ENCODE measurements around the gene IMMT.
"Not testable (repeated sequence)": the region's sequence is repeated elsewhere in the genome, so short reads cannot be mapped to it uniquely, and the experiment has no call there.

IMMT gene

GRCh38 chr2:86195055-86195807 is at the start of gene IMMT:
Gene IMMT, minus strand, starts transcription at chr2:86195462. Its CDS starts 80 bp downstream, at chr2:86195382.
- peak; percentile 96 for DNase-seq

GRCh38 chr2:86244781-86245180 is 49.5 kb upstream of the IMMT start:
- DNase-seq, result not testable (repeated sequence)

DNA sequence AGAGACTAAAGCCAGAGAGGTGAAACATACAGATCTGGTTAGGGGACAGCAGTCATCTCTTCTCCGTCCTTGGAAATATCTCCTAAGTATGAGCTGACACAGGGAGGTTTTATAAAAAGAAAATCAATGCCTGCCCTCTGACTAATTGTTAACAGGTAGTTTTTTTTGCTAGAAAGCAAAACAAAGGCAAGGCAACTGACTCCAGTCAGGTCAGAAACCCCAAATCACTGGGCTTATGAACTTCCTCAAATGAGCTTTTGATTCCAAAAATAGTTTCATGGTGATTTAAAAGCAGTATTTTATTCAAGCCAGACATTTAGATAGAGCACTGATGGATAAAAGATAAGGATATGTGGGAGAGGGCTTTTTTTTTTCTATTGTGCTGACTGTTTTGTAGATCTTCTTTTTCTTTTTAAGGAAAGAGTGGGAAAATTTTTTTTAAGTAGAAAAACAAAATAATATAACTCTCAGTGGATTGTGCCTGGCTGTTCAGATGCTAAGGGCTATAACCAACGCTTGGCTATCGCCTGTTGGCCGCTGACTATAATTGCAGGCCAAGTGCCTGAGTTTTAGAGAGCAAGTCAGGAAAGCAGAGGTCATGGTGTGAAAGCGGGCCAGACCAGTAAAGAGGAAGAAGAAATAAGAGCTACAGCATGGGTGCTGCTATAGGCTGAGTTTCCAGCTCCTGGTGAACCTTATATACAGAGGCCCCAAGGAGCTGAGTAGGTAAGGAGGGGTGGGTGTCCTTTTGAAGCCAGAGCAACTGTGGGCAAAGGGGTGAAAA is 48.9 kb upstream of the IMMT start:
- no peak for DNase-seq

- no peak for DNase-seq
Observed at GRCh38 chr2:86243272-86243671, 48.0 kb upstream of the IMMT start.

GRCh38 chr2:86241611-86242010 is 46.3 kb upstream of the IMMT start:
- DNase-seq, result no peak

- no peak for DNase-seq
Observed at GRCh38 chr2:86240251-86240650, 45.0 kb upstream of the IMMT start.

DNA sequence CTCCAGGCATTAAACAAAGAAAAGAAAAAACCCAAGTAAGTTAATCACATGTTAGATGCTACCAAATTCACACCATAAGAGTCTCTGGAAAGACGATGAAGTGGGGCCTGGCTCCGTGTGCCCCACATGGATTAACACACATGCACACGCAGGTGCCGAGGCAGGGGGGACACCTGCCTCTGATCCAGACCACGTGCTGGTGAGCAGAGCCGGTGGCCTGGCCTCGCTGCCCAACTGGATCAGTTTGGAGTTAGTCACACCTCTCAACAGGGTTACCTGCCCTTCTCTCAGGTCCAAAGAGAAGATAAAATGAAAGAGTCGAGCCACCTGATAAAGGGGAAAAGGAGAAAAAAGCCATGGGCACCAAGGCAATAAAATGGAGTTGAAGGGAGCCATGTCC is 44.5 kb upstream of the IMMT start:
- DNase-seq, result no peak

- DNase-seq, result no peak
Observed at GRCh38 chr2:86239326-86239725, 44.1 kb upstream of the IMMT start.

DNA sequence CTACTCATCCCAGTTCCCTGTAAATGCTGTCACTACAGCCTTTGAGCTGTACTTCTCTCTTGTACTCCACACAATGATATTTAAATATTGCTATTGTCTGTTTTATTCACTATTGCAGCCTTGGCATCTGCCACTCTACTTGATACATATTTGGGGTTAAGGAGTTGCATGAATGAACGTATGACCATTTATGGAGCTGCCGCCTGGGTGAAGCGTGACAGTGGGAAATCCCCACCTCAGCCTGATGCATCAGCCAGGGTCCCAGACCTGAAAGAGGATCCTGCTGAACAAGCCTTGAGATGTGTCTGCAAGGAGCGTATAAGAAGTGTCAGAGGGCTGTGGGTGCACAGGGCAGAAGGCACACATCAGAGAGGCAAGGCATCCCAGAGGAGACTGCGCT is 43.1 kb upstream of the IMMT start:
- DNase-seq, result peak; percentile 70

- DNase-seq, result no peak
Observed at GRCh38 chr2:86237172-86237571, 41.9 kb upstream of the IMMT start.

- DNase-seq, result no peak
Observed at GRCh38 chr2:86235196-86235980, 40.1 kb upstream of the IMMT start.

DNA sequence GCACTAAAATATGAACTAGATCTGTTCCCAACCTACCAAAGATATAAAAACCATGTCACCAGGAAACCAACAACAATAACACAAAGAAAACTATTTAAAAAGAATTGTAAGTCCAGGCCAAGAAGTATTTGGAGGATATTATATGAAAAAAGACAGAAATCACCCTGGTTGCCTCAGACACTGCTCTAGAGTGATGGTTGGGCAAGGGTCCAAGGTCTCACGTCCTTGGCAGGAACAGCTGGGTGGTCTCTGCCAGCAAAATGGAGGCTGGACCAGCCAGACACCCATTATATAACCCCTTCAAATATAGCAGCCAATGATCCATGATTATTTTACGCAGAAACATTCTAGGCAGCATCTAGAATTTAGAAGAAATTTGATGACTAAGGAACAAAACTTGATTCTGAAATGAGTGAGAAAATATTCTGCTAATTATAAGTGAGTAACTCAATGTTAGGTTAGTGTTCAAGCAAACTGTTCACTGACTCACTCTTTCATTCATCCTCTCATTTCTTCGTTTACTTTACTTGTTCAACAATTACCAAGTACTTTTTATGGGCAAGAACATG is 39.4 kb upstream of the IMMT start:
- no peak for DNase-seq

GRCh38 chr2:86233436-86233835 is 38.2 kb upstream of the IMMT start:
- no peak for DNase-seq

DNA sequence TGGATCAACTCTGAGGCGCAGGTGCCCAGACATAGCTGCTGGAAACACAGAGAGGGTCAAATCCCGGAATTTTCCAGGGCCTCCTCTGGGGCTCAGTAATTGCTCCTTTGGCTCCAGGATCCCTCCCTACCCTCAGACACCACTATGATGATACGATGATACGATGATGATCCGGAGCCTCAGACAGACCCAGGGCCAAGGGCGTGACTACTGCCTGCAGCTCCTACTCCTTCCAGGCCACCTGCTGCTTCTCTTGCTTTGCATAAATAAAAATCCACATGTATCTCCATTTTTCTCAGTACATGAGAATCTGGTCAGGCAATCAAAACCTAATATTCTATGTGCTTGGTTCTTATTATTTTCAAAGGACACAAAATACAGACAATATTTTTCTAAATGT is 37.6 kb upstream of the IMMT start:
- no peak for DNase-seq

GRCh38 chr2:86232373-86232784 is 37.1 kb upstream of the IMMT start:
- no peak for DNase-seq

DNA sequence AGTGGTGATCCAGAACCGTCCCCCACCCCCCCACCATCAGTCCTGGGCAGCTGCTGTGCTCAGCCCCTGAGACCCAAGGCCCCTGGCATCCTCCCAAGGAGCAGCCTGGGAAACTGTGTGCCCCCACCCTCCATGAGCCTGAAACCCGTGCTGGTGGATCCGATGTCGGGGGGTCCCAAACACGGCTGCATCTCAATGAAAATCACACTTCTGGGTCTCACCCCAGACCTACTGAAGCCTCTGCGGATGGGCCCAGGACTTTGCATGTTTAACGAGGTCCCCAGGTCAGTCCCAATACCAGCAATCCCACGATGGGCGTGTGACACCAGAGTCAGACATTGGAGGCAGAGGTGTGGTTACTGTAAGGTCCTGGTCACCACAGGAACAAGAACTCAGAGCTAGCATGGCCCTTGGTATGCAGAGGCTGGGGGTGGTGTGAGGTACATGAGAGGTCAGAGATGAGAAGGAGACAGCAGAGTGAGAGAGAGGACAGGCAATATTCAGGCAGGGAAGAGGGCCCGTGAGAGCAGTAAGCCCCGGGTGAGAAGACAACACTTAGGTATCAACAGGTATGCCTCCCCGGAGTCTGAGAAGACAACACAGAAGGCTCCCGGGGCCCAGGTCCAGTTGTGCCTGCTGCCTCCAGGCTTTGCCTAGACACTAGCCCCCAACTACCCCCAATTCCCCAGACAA is 36.6 kb upstream of the IMMT start:
- no peak for DNase-seq

GRCh38 chr2:86230961-86231360 is 35.7 kb upstream of the IMMT start:
- DNase-seq, result no peak

DNA sequence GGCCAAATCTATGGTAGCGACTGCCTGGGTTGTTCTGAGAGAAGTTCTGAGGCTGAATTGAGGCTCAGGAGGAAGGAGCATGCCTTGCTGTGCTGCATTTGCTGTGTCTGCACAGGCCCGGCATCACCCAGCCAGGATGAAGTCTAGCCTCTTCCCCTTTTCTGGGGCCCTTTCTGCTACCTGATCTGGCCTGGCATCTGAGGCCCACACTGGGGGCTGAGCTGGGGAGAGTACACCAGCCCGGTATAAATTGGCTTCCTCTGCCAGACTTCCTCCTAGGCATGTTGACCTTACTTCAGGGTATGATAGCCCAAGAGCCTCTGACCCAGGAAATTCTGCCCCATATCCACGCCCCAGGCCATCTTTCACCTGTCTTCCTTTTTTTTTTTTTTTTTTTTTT is 34.0 kb upstream of the IMMT start:
- no peak for DNase-seq

GRCh38 chr2:86228574-86228973 is 33.3 kb upstream of the IMMT start:
- DNase-seq, result not testable (repeated sequence)

GRCh38 chr2:86227685-86228084 is 32.4 kb upstream of the IMMT start:
- DNase-seq, result no peak

DNA sequence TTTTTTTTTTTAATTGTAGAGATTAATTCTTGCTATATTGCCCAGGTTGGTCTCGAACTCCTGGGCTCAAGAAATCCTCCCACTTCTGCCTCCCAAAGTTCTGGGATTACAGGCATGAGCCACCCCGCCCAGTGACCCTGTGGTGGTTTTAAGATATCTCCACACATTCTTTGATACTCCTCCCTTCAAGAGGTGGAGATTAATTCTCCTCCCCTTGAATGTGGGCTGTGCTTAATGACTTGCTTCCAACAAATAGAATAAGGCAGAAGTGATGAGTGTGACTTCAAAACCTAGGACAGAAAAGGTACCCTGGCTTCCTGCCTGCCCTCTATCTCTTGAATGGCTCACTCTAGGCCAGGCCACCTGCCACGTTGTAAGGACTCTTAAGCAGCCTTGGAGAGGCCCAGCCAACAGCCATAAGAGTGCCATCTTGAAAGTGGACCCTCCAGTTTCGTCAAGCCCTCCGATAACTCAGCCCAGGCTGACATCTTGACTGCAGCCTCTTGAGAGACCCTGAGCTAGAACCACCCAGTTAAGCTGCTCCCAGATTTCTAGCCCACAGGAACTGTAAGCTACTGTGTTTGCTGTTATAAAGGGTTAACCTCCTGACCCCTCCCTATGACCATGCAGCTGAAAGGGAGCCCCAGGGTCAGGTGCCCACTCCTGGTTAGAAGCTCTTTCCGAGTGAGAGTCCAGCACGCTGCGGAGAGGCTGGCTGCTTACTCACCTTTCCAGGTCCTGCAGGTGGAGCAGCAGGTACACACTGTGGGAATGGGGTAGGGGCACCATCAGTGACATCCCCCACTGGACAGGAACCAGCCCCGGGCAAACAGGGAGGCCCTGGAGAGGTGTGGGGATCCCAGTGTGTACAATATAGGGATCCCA is 31.6 kb upstream of the IMMT start:
- no peak for DNase-seq

DNA sequence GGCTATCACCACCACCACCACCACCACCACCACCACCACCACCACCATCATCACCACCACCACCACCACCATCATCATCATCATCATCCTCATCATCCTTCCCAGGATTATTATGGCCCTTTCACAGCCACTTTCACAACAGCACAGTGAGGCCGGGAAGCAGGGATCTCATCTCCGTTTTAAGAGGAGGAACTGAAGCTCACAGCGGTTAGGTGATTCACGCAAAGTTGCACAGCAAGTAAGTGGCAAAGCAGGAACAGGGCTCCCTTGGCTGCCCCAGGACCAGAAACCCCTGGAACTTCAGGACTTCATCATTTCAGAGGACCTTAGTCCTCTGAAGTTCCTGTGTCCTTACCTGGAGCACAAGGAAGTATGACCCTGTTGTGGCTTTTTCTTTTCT is 30.8 kb upstream of the IMMT start:
- no peak for DNase-seq
